OCI-LY1 (cell line): ENCODE measurements around the gene ANKFY1.

ENCODE experiments used
- H2AFZ ChIP-seq: fragments of 200-600 bp; sonication (generic), shearing (Covaris generic); 2 replicates; pipeline ENCODE4 v1.6.0; 2014; ENCODE audit warnings: antibody characterized with exemption, mild to moderate bottlenecking, low read length
- H3F3A ChIP-seq: fragments of 200-600 bp; sonication (generic), shearing (Covaris generic); 2 replicates; pipeline ENCODE4 v1.6.0; 2014; ENCODE audit warnings: mild to moderate bottlenecking, antibody characterized with exemption, low read length, moderate library complexity; ENCODE audit not compliant: insufficient read depth
- H3K27ac ChIP-seq: fragments of 200-600 bp; sonication (generic); 2 replicates; pipeline ENCODE4 v1.5.1; 2014; ENCODE audit warnings: low read length, mixed run types, mild to moderate bottlenecking, low read depth; ENCODE audit not compliant: poor library complexity, severe bottlenecking
- H3K27me3 ChIP-seq: fragments of 200-600 bp; sonication (generic); 2 replicates; pipeline ENCODE4 v1.6.0; 2014; ENCODE audit warnings: antibody characterized with exemption, mild to moderate bottlenecking, low read length, moderate library complexity; ENCODE audit not compliant: insufficient read depth
- H3K36me3 ChIP-seq: fragments of 200-600 bp; sonication (generic); 2 replicates; pipeline ENCODE4 v1.6.1; 2014; ENCODE audit warnings: mild to moderate bottlenecking, antibody characterized with exemption, low read length, moderate library complexity, mixed read lengths; ENCODE audit not compliant: insufficient read depth
- H3K4me1 ChIP-seq: fragments of 200-600 bp; sonication (generic); 2 replicates; pipeline ENCODE4 v1.5.1; 2014; ENCODE audit warnings: mild to moderate bottlenecking, low read length, moderate library complexity; ENCODE audit not compliant: insufficient read depth, severe bottlenecking
- H3K4me2 ChIP-seq: fragments of 200-600 bp; sonication (generic), shearing (Covaris generic); 2 replicates; pipeline ENCODE4 v1.6.1; 2014; ENCODE audit warnings: low read length
- H3K4me3 ChIP-seq: fragments of 200-600 bp; sonication (generic); 2 replicates; pipeline ENCODE4 v1.5.1; 2014; ENCODE audit warnings: low read length, low read depth, mild to moderate bottlenecking, mixed read lengths; ENCODE audit not compliant: poor library complexity, severe bottlenecking
- H3K79me2 ChIP-seq: fragments of 200-600 bp; shearing (Covaris generic); 2 replicates; pipeline ENCODE4 v1.6.1; 2016; ENCODE audit warnings: mixed run types, low read length, mixed read lengths; ENCODE audit not compliant: insufficient read depth
- H3K9ac ChIP-seq: fragments of 200-600 bp; sonication (generic), shearing (Covaris generic); 2 replicates; pipeline ENCODE4 v1.6.1; 2014; ENCODE audit warnings: mild to moderate bottlenecking, low read length, mixed read lengths
- H3K9me2 ChIP-seq: fragments of 200-600 bp; sonication (generic), shearing (Covaris generic); 2 replicates; pipeline ENCODE4 v1.6.1; 2014; ENCODE audit warnings: low read depth, mild to moderate bottlenecking, low read length, mixed read lengths
- H3K9me3 ChIP-seq: fragments of 200-600 bp; shearing (Covaris generic); 2 replicates; pipeline ENCODE4 v1.6.1; 2014; ENCODE audit warnings: low read length, mixed read lengths
- H4K20me1 ChIP-seq: fragments of 200-600 bp; sonication (generic), shearing (Covaris generic); 2 replicates; pipeline ENCODE4 v1.6.0; 2016; ENCODE audit warnings: mild to moderate bottlenecking, low read length; ENCODE audit not compliant: insufficient read depth
- EZH2 ChIP-seq: fragments of 200-600 bp; sonication (generic), shearing (Covaris generic); IDR thresholded peaks from 2 replicates; pipeline ENCODE4 v1.8.0; 2017; ENCODE audit warnings: borderline replicate concordance, mixed run types, mild to moderate bottlenecking, antibody characterized with exemption, low read length, moderate library complexity, mixed read lengths
- TF ChIP-seq, protein P1 (sequence below): fragments of 200-600 bp; sonication (generic), shearing (Covaris generic); IDR thresholded peaks from 2 replicates; pipeline ENCODE4 v1.5.1; 2017; ENCODE audit warnings: mild to moderate bottlenecking, antibody characterized with exemption, low read length, moderate library complexity, mixed read lengths

ANKFY1 gene

DNA sequence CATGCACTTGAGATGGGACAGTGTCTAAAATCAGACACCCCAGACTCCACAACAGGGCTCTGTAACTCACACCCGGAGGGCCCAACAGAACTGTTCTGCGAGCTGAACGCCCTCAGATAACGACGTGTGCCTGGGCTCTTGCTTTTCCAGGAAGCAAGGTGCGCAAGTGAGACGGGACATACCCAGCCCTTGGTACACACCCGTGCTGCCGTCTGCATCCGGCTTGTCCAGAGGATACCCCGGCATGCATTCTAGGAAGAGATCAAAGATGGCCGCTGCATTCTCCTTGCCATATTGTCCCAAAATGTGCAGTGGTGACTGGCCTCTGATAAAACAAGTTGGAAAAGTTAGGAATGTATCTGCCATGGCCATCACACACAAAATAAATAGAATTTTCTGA is 91.4 kb downstream of the ANKFY1 start:
- no peaks in the 10 kb centered on the region for H3K27me3 ChIP-seq
- no peak overlapping the region for H2AFZ ChIP-seq
- no peaks in the 10 kb centered on the region for H3F3A ChIP-seq
- H3K79me2 ChIP-seq = no peaks in the 10 kb centered on the region
- H3K36me3 ChIP-seq = peaks cover 98% of the 10 kb centered on the region
- no peaks in the 10 kb centered on the region for H3K9me2 ChIP-seq
- H3K27ac ChIP-seq = no peak overlapping the region
- H3K4me2 ChIP-seq = no peak overlapping the region
- no peaks in the 10 kb centered on the region for H4K20me1 ChIP-seq
- no peak overlapping the region for H3K4me3 ChIP-seq
- TF ChIP-seq, protein P1, sequence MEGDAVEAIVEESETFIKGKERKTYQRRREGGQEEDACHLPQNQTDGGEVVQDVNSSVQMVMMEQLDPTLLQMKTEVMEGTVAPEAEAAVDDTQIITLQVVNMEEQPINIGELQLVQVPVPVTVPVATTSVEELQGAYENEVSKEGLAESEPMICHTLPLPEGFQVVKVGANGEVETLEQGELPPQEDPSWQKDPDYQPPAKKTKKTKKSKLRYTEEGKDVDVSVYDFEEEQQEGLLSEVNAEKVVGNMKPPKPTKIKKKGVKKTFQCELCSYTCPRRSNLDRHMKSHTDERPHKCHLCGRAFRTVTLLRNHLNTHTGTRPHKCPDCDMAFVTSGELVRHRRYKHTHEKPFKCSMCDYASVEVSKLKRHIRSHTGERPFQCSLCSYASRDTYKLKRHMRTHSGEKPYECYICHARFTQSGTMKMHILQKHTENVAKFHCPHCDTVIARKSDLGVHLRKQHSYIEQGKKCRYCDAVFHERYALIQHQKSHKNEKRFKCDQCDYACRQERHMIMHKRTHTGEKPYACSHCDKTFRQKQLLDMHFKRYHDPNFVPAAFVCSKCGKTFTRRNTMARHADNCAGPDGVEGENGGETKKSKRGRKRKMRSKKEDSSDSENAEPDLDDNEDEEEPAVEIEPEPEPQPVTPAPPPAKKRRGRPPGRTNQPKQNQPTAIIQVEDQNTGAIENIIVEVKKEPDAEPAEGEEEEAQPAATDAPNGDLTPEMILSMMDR = no peak
- TF ChIP-seq EZH2 = no peak
- no peak overlapping the region for H3K9ac ChIP-seq
- H3K9me3 ChIP-seq = no peaks in the 10 kb centered on the region
- H3K4me1 ChIP-seq = no peaks in the 10 kb centered on the region

DNA sequence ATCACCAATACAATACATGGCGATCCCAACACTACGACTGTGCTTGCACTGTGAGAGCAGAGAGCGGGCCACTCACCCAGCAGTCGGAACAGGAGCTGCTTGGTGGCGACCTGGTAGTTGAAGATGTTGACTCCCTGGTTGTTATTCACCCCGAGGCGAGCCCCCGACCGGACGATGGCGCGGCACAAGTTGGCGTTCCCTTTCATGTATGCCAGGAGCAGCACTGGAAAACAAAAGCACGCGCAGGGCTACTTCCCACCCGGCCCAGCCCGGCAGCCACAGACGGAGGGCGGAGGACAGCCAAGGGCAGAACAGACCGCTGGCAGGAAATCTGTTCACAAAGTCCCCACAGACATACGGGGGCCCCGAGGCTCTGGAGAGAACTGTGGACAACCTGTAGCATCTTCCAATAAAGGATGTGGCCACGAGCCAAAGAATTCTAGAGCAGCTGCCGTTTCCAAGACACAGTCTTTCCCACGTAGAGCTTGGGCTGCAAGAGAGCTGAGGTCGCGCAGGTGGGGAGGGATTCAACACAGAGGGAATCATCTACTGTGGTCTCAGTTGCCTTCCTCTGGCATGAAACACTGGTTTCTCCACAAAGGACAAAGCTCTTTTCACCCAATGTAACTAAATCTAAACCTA is 93.0 kb downstream of the ANKFY1 start:
- Histone ChIP-seq H3K79me2 (no peaks in the 10 kb centered on the region), H3K4me2 (no peak overlapping the region), H3K9me3 (no peaks in the 10 kb centered on the region), H3K9me2 (no peaks in the 10 kb centered on the region), H3K27ac (no peak overlapping the region), H4K20me1 (no peaks in the 10 kb centered on the region), H3K36me3 (peaks cover 98% of the 10 kb centered on the region), H3K27me3 (no peaks in the 10 kb centered on the region), H3K4me3 (no peak overlapping the region), H3K9ac (no peak overlapping the region), H2AFZ (no peak overlapping the region), H3K4me1 (no peaks in the 10 kb centered on the region), H3F3A (0 out of 2 replicates have a peak, but pooled peaks cover 4% of the 10 kb centered on the region)
- TF ChIP-seq, protein P1 = no peak
- TF ChIP-seq EZH2 = no peak

DNA sequence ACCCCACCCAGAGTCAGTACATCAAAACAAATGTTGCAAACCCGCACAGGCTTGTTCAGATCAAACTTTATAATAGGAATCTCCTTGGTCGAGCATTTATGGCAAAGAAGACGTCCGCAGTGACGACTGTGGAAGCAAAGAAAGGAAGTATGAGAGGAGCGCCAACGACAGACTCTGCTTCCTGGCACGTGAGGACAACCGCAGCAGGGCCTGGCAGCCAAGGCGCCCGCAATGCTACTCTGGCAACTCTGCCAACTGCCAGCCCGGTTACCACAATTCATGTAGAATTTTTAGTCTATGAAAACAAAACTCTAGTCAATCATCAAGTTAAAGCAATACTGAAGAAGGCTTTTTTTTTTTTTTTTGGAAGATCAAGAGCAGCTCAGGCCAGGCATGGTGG is 96.0 kb downstream of the ANKFY1 start:
- no peaks in the 10 kb centered on the region for H3K9me3 ChIP-seq
- H3K4me1 ChIP-seq = peaks cover 15% of the 10 kb centered on the region
- H3K9ac ChIP-seq = no peak overlapping the region
- H3K9me2 ChIP-seq = no peaks in the 10 kb centered on the region
- peaks cover 90% of the 10 kb centered on the region for H3K36me3 ChIP-seq
- H3K4me3 ChIP-seq = no peak overlapping the region
- no peaks in the 10 kb centered on the region for H3K79me2 ChIP-seq
- TF ChIP-seq, protein P1 = no peak
- no peak for TF ChIP-seq EZH2
- H3K4me2 ChIP-seq = no peak overlapping the region
- H3K27ac ChIP-seq = no peak overlapping the region
- H2AFZ ChIP-seq = no peak overlapping the region
- no peaks in the 10 kb centered on the region for H3K27me3 ChIP-seq
- H4K20me1 ChIP-seq = no peaks in the 10 kb centered on the region
- H3F3A ChIP-seq = 0 out of 2 replicates have a peak, but pooled peaks cover 4% of the 10 kb centered on the region
